Measurements from ENCODE around the gene ERLIN1.

DNA sequence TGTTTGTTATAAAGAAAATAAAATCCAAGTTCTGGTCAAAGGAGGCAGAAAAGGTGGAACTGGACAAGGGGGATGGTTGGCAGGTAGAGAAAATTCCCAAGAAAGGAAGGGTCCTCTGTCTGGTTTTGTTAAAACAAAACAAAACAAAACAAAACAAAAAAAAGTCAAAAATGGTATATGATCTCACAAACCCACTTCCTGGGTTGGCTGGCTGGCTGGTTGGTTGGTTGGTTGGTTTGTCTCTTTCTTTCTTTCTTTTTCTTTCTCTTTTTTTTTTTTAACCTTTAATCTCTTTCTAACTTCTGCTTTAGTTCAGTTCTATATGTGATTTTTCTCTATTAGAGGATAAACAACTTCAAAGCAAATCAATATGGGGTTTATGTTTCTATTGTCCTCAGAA lies 63.0 kb downstream of the ERLIN1 start:
- no peak for TF ChIP-seq JUND (IDR thresholded peaks at IDR 0.05)
- TF ChIP-seq FOXA1 (IDR thresholded peaks at IDR 0.05): no peak
- TF ChIP-seq CTCF (IDR thresholded peaks at IDR 0.05; ENCODE audit: low read depth, low read length, missing input control): no peak
- TF ChIP-seq TAF1 (conservative IDR thresholded peaks at IDR 0.05): no peak
